Nephron progenitor cell (in vitro differentiated cells): ENCODE data around the gene ANTXR1.

Experiments
- DNase-seq: peaks from one replicate; pipeline ENCODE4 v3.0.0; 2021
- H3K27ac Mint-ChIP-seq: 2 replicates; pipeline ENCODE4 v1.8.0; 2021; ENCODE audit warnings: mild to moderate bottlenecking, moderate library complexity, mixed read lengths
- H3K27me3 Mint-ChIP-seq: 2 replicates; pipeline ENCODE4 v1.8.0; 2021; ENCODE audit warnings: mild to moderate bottlenecking, low read depth, mixed read lengths; ENCODE audit not compliant: poor library complexity
- H3K36me3 Mint-ChIP-seq: 2 replicates; pipeline ENCODE4 v1.8.0; 2021; ENCODE audit warnings: low read depth, mixed read lengths
- H3K4me1 Mint-ChIP-seq: 2 replicates; pipeline ENCODE4 v1.8.0; 2021; ENCODE audit warnings: mixed read lengths
- H3K4me3 Mint-ChIP-seq: 2 replicates; pipeline ENCODE4 v1.8.0; 2021; ENCODE audit warnings: mild to moderate bottlenecking, moderate library complexity, mixed read lengths
- H3K9me3 Mint-ChIP-seq: 2 replicates; pipeline ENCODE4 v1.8.0; 2021; ENCODE audit warnings: mild to moderate bottlenecking, moderate library complexity, mixed read lengths
- CTCF ChIP-seq: fragments of 200-600 bp; sonication (generic); IDR thresholded peaks from 2 replicates; pipeline ENCODE4 v1.5.0; 2021; ENCODE audit warnings: antibody characterized with exemption

The ANTXR1 gene

GRCh38 chr2:68994864-68995263 is 18.1 kb upstream of the ANTXR1 start:
- TF ChIP-seq CTCF = no peak
- Mint-ChIP-seq H3K36me3 (no peaks in the 10 kb centered on the region), H3K27ac (no peak overlapping the region), H3K4me3 (no peak overlapping the region), H3K9me3 (peaks cover 4% of the 10 kb centered on the region), H3K27me3 (peaks cover 19% of the 10 kb centered on the region), H3K4me1 (no peaks in the 10 kb centered on the region)
- no peak for DNase-seq

GRCh38 chr2:68995916-68996315 is 17.1 kb upstream of the ANTXR1 start:
- no peaks in the 10 kb centered on the region for H3K36me3 Mint-ChIP-seq
- H3K9me3 Mint-ChIP-seq = peaks cover 14% of the 10 kb centered on the region
- no peak overlapping the region for H3K27ac Mint-ChIP-seq

GRCh38 chr2:68997401-68997800 is 15.6 kb upstream of the ANTXR1 start:
- Mint-ChIP-seq H3K4me3 (no peak overlapping the region), H3K27me3 (peaks cover 14% of the 10 kb centered on the region), H3K36me3 (peaks cover 10% of the 10 kb centered on the region), H3K27ac (no peak overlapping the region), H3K4me1 (no peaks in the 10 kb centered on the region), H3K9me3 (peaks cover 27% of the 10 kb centered on the region)
- no peak for TF ChIP-seq CTCF
- DNase-seq = no peak

More at GRCh38 chr2:68995916-68996315, 17.1 kb upstream of the ANTXR1 start:
- H3K4me3 Mint-ChIP-seq = no peak overlapping the region
- TF ChIP-seq CTCF = no peak
- H3K27me3 Mint-ChIP-seq = peaks cover 14% of the 10 kb centered on the region
- H3K4me1 Mint-ChIP-seq = no peaks in the 10 kb centered on the region
- no peak for DNase-seq

GRCh38 chr2:69001879-69002278 is 11.1 kb upstream of the ANTXR1 start:
- no peak for DNase-seq
- TF ChIP-seq CTCF = no peak
- peaks cover 17% of the 10 kb centered on the region for H3K36me3 Mint-ChIP-seq

GRCh38 chr2:69003731-69004130 is 9.2 kb upstream of the ANTXR1 start:
- Mint-ChIP-seq H3K36me3 (peaks cover 17% of the 10 kb centered on the region), H3K27ac (no peak overlapping the region), H3K4me3 (no peak overlapping the region), H3K27me3 (no peaks in the 10 kb centered on the region), H3K4me1 (no peaks in the 10 kb centered on the region), H3K9me3 (peaks cover 41% of the 10 kb centered on the region)
- TF ChIP-seq CTCF = no peak
- DNase-seq = no peak

More at GRCh38 chr2:69001879-69002278, 11.1 kb upstream of the ANTXR1 start:
- H3K9me3 Mint-ChIP-seq = peaks cover 41% of the 10 kb centered on the region
- H3K4me3 Mint-ChIP-seq = no peak overlapping the region
- H3K27me3 Mint-ChIP-seq = peaks cover 2% of the 10 kb centered on the region
- H3K4me1 Mint-ChIP-seq = no peaks in the 10 kb centered on the region
- no peak overlapping the region for H3K27ac Mint-ChIP-seq

GRCh38 chr2:69007169-69007568 is 5.8 kb upstream of the ANTXR1 start:
- no peak for TF ChIP-seq CTCF
- Mint-ChIP-seq H3K9me3 (peaks cover 16% of the 10 kb centered on the region), H3K4me1 (peaks cover 10% of the 10 kb centered on the region), H3K36me3 (peaks cover 10% of the 10 kb centered on the region), H3K27ac (no peak overlapping the region), H3K27me3 (peaks cover 4% of the 10 kb centered on the region), H3K4me3 (no peak overlapping the region)
- DNase-seq = no peak
